Rectal smooth muscle tissue (tissue), 1 donor: Measurements from ENCODE around the gene NDUFA3.

Source experiments
- H3K27ac ChIP-seq: one replicate; pipeline ENCODE4 v1.7.0; 2013; ENCODE audit warnings: low read depth, low read length, inconsistent platforms
- H3K27me3 ChIP-seq: one replicate; pipeline ENCODE4 v1.7.0; 2013; ENCODE audit warnings: low read length; ENCODE audit not compliant: control insufficient read depth, insufficient read depth
- H3K36me3 ChIP-seq: one replicate; pipeline ENCODE4 v1.7.0; 2013; ENCODE audit warnings: low read length; ENCODE audit not compliant: control insufficient read depth, insufficient read depth
- H3K4me1 ChIP-seq: one replicate; pipeline ENCODE4 v1.7.0; 2013; ENCODE audit warnings: low read length; ENCODE audit not compliant: control insufficient read depth, insufficient read depth
- H3K4me3 ChIP-seq: one replicate; pipeline ENCODE4 v1.7.0; 2013; ENCODE audit warnings: low read length
- H3K9ac ChIP-seq: one replicate; pipeline ENCODE4 v1.7.0; 2013; ENCODE audit warnings: low read length

NDUFA3 gene

GRCh38 chr19:54149021-54149812, 46.6 kb downstream of the NDUFA3 start:
- H3K4me3 ChIP-seq: no peak overlapping the region

DNA sequence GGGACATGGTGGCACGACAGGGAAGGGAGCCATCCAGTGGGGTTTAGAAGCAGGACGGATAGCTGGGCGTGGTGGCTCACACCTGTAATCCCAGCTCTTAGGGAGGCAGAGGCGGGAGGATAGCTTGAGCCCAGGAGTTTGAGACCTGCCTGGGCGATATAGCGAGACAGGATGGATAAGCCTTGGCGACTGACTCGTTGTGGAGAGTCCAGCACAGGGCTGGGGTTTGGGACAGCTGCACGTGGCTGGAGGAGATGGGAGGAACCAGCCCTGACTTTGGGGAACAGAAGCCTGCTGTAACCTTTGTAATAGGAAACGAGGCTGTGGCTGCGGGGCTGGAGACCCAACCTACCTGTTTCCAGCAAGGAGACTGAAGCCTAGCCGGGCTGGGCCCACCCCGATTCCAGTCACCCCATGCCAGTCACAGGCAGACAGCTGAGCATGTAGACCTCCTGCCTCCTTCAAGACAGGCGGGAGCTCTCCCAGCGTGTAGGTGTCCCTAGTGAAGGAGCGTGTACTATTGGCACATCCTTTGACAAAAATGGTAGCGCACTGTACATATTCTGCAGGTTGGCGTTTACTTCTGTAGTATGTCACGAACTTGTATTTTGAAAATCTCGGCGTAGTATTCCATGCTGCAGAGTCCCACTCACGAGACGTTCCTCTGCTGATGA, 48.8 kb downstream of the NDUFA3 start:
- no peaks in the 10 kb centered on the region for H3K27me3 ChIP-seq
- H3K36me3 ChIP-seq: peaks cover 68% of the 10 kb centered on the region
- no peak overlapping the region for H3K27ac ChIP-seq
- H3K4me3 ChIP-seq: no peak overlapping the region
- H3K4me1 ChIP-seq: no peaks in the 10 kb centered on the region
- no peak overlapping the region for H3K9ac ChIP-seq

More at GRCh38 chr19:54149021-54149812, 46.6 kb downstream of the NDUFA3 start:
- no peaks in the 10 kb centered on the region for H3K27me3 ChIP-seq
- no peak overlapping the region for H3K27ac ChIP-seq
- H3K36me3 ChIP-seq: peaks cover 68% of the 10 kb centered on the region
- no peaks in the 10 kb centered on the region for H3K4me1 ChIP-seq
- no peak overlapping the region for H3K9ac ChIP-seq

DNA sequence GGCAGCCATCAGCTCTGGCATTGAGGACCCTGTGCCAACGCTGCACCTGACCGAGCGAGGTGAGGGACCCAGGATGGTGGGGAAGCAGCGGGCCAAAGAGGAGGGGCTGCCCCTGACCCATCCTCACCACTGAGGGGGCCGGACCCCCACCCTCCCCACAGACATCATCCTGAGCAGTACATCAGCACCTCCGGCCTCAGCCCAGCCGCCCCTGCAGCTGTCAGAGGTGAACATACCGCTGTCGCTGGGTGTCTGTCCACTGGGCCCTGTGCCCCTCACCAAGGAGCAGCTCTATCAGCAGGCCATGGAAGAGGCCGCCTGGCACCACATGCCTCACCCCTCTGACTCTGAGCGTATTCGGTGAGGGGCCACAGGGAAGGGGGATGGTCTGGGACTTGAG, 49.6 kb downstream of the NDUFA3 start:
- Histone ChIP-seq H3K9ac (no peak overlapping the region), H3K27ac (no peak overlapping the region), H3K27me3 (no peaks in the 10 kb centered on the region), H3K4me1 (no peaks in the 10 kb centered on the region), H3K4me3 (no peak overlapping the region), H3K36me3 (peaks cover 68% of the 10 kb centered on the region)

GRCh38 chr19:54152878-54153524, 50.3 kb downstream of the NDUFA3 start:
- H3K27me3 ChIP-seq: no peaks in the 10 kb centered on the region
- no peak overlapping the region for H3K27ac ChIP-seq
- no peak overlapping the region for H3K4me3 ChIP-seq
- peaks cover 63% of the 10 kb centered on the region for H3K36me3 ChIP-seq
- no peaks in the 10 kb centered on the region for H3K4me1 ChIP-seq
- H3K9ac ChIP-seq: no peak overlapping the region

DNA sequence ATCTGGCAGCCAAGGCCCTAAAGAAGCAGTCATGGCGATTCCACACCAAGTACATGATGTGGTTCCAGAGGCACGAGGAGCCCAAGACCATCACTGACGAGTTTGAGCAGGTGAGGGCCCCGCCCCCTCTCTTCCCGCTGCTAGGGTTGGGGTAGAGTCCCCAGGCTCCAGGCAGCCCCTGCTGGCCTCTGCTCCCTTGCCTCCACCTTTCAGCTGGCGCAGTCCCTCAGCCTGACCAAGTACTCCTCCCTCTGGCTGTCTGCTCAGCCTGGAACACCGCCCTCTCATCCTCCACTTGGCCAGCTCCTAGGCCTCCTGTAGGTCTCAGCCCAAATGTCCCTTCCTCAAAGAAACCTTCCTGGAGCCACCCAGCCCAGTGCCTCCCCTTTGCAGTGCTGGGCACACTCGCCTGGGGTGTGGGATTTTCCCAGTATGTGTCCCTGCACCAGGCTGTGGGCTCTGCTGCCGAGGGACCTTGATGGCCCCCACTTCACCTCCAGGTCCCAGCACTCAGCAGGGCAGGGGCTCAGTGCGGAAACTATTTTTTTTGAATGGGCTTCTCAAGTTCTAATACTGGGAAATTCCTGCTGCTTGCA, 51.2 kb downstream of the NDUFA3 start:
- no peaks in the 10 kb centered on the region for H3K27me3 ChIP-seq
- H3K36me3 ChIP-seq: peaks cover 62% of the 10 kb centered on the region
- no peak overlapping the region for H3K4me3 ChIP-seq
- H3K27ac ChIP-seq: no peak overlapping the region
- no peak overlapping the region for H3K9ac ChIP-seq
- H3K4me1 ChIP-seq: peaks cover 5% of the 10 kb centered on the region

GRCh38 chr19:54154603-54155345, 52.1 kb downstream of the NDUFA3 start:
- no peak overlapping the region for H3K27ac ChIP-seq
- peaks cover 8% of the 10 kb centered on the region for H3K4me1 ChIP-seq
- H3K36me3 ChIP-seq: peaks cover 53% of the 10 kb centered on the region
- H3K4me3 ChIP-seq: no peak overlapping the region
- no peaks in the 10 kb centered on the region for H3K27me3 ChIP-seq
- no peak overlapping the region for H3K9ac ChIP-seq

- no peaks in the 10 kb centered on the region for H3K27me3 ChIP-seq
- H3K4me3 ChIP-seq: no peak overlapping the region
- peaks cover 48% of the 10 kb centered on the region for H3K36me3 ChIP-seq
- no peak overlapping the region for H3K9ac ChIP-seq
- H3K27ac ChIP-seq: no peak overlapping the region
- peaks cover 14% of the 10 kb centered on the region for H3K4me1 ChIP-seq
These were observed 53.0 kb downstream of the NDUFA3 start for GRCh38 chr19:54155694-54156093.

DNA sequence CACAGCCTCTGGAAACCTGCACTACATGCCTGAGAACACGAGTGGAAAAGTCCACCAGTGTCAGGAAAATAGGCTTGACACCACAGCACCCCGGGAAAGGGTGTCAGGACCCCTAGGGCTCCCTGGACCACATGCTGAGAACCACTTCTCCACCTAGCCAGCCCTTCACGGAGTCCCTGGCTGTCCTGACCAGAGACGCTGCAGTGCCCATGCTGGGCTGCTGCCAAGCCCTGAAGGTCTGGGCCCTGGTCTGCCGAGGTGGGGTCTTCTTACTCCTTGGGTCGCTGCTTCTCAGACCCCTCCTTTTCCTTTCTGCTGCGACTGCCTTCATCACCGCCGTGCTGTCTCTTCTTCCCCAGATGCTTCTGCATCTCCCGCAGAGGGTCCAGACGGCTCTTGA, 53.8 kb downstream of the NDUFA3 start:
- H3K4me3 ChIP-seq: no peak overlapping the region
- no peak overlapping the region for H3K27ac ChIP-seq
- H3K4me1 ChIP-seq: peaks cover 15% of the 10 kb centered on the region
- no peaks in the 10 kb centered on the region for H3K27me3 ChIP-seq
- H3K36me3 ChIP-seq: peaks cover 44% of the 10 kb centered on the region
- no peak overlapping the region for H3K9ac ChIP-seq

GRCh38 chr19:54156953-54157352, 54.3 kb downstream of the NDUFA3 start:
- no peaks in the 10 kb centered on the region for H3K27me3 ChIP-seq
- H3K27ac ChIP-seq: no peak overlapping the region
- no peak overlapping the region for H3K9ac ChIP-seq
- H3K4me1 ChIP-seq: peaks cover 15% of the 10 kb centered on the region
- H3K36me3 ChIP-seq: peaks cover 40% of the 10 kb centered on the region
- no peak overlapping the region for H3K4me3 ChIP-seq
